Karpas-422 (cell line): Measurements from ENCODE around the gene PFN3. TPM values are rescaled to one million over a fixed set of nuclear protein-coding genes. Genes with fewer than 3 reads are reported as not detected.
"Not testable (repeated sequence)": the region's sequence is repeated elsewhere in the genome, so short reads cannot be mapped to it uniquely, and the experiment has no call there.

Experiments
- DNase-seq: peaks from one replicate; pipeline ENCODE4 v3.0.0-alpha.2; 2015
- H2AFZ ChIP-seq: fragments of 200-600 bp; sonication (generic); 2 replicates; pipeline ENCODE4 v1.6.1; 2014; ENCODE audit warnings: antibody characterized with exemption, low read length, mixed read lengths
- H3K27ac ChIP-seq: fragments of 200-600 bp; sonication (generic); 2 replicates; pipeline ENCODE4 v1.5.1; 2014; ENCODE audit warnings: mild to moderate bottlenecking, low read length, moderate library complexity
- H3K27me3 ChIP-seq: fragments of 200-600 bp; sonication (generic); 2 replicates; pipeline ENCODE4 v1.6.1; 2014; ENCODE audit warnings: low read length, mixed read lengths
- H3K36me3 ChIP-seq: fragments of 200-600 bp; sonication (generic); 2 replicates; pipeline ENCODE4 v1.6.1; 2014; ENCODE audit warnings: low read length, mixed read lengths; ENCODE audit not compliant: insufficient read depth
- H3K4me1 ChIP-seq: fragments of 200-600 bp; sonication (generic); 2 replicates; pipeline ENCODE4 v1.6.1; 2014; ENCODE audit warnings: mild to moderate bottlenecking, low read length, mixed read lengths
- H3K4me2 ChIP-seq: fragments of 200-600 bp; sonication (generic); 2 replicates; pipeline ENCODE4 v1.6.1; 2014; ENCODE audit warnings: low read length, low read depth, mild to moderate bottlenecking; ENCODE audit not compliant: poor library complexity, severe bottlenecking
- H3K4me3 ChIP-seq: fragments of 200-600 bp; sonication (generic); 2 replicates; pipeline ENCODE4 v1.5.1; 2014; ENCODE audit warnings: mild to moderate bottlenecking, antibody characterized with exemption, low read length, mixed read lengths
- H3K79me2 ChIP-seq: fragments of 200-600 bp; sonication (generic); 2 replicates; pipeline ENCODE4 v1.6.1; 2014; ENCODE audit warnings: mild to moderate bottlenecking, low read length, mixed read lengths
- H3K9ac ChIP-seq: fragments of 200-600 bp; sonication (generic); 2 replicates; pipeline ENCODE4 v1.6.0; 2014; ENCODE audit warnings: low read length
- H3K9me2 ChIP-seq: fragments of 200-600 bp; sonication (generic), shearing (Covaris generic); replicated peaks from 2 replicates; pipeline ENCODE4 v1.6.0; 2014; ENCODE audit warnings: mild to moderate bottlenecking, low read length, moderate library complexity; ENCODE audit not compliant: insufficient read depth
- H3K9me3 ChIP-seq: fragments of 300-700, 200-600 bp; sonication (generic); 2 replicates; pipeline ENCODE4 v1.6.1; 2014; ENCODE audit warnings: low read length, mixed read lengths
- H4K20me1 ChIP-seq: fragments of 200-600 bp; sonication (generic); 2 replicates; pipeline ENCODE4 v1.6.1; 2014; ENCODE audit warnings: mild to moderate bottlenecking, antibody characterized with exemption, low read length, low read depth; ENCODE audit not compliant: insufficient read depth
- total RNA-seq: library from RNA; depleted of rRNA; stranded (reverse); fragments of >200 nt; shearing (Covaris generic); gene quantifications from 2 replicates; pipeline ENCODE4 v1.2.3, GENCODE V29; 2014; ENCODE audit warnings: low replicate concordance

The PFN3 gene
- total RNA-seq, 1 experiment from 2014 or later = not detected

GRCh38 chr5:177378884-177379883, 21.3 kb downstream of the PFN3 start:
- no peak for DNase-seq
- Histone ChIP-seq H3K36me3 (no peaks in the 10 kb centered on the region), H3K9me3 (no peaks in the 10 kb centered on the region), H4K20me1 (no peaks in the 10 kb centered on the region), H3K27ac (no peak overlapping the region), H3K4me2 (no peak overlapping the region), H3K4me3 (no peak overlapping the region), H3K4me1 (peaks cover 5% of the 10 kb centered on the region), H3K9ac (no peak overlapping the region), H2AFZ (no peak overlapping the region), H3K79me2 (no peaks in the 10 kb centered on the region), H3K9me2 (no peaks in the 10 kb centered on the region), H3K27me3 (no peaks in the 10 kb centered on the region)

- no peak for DNase-seq
- Histone ChIP-seq H3K4me2 (no peak overlapping the region), H3K9me3 (no peaks in the 10 kb centered on the region), H3K27ac (no peak overlapping the region), H3K9me2 (no peaks in the 10 kb centered on the region), H2AFZ (no peak overlapping the region), H4K20me1 (no peaks in the 10 kb centered on the region), H3K27me3 (no peaks in the 10 kb centered on the region), H3K4me1 (peaks cover 5% of the 10 kb centered on the region), H3K36me3 (no peaks in the 10 kb centered on the region), H3K4me3 (no peak overlapping the region), H3K79me2 (no peaks in the 10 kb centered on the region), H3K9ac (no peak overlapping the region)
Measured at GRCh38 chr5:177377851-177378776, 22.3 kb downstream of the PFN3 start.

GRCh38 chr5:177376107-177376506, 24.4 kb downstream of the PFN3 start:
- H3K27me3 ChIP-seq = no peaks in the 10 kb centered on the region
- H3K9ac ChIP-seq = no peak overlapping the region
- H2AFZ ChIP-seq = no peak overlapping the region
- no peak overlapping the region for H3K27ac ChIP-seq
- H3K36me3 ChIP-seq = no peaks in the 10 kb centered on the region; the same call in 1 of the 2 replicates
- no peaks in the 10 kb centered on the region for H3K79me2 ChIP-seq
- H3K4me3 ChIP-seq = no peak overlapping the region
- no peaks in the 10 kb centered on the region for H4K20me1 ChIP-seq
- no peaks in the 10 kb centered on the region for H3K9me2 ChIP-seq
- DNase-seq = no peak
- H3K4me1 ChIP-seq = peaks cover 5% of the 10 kb centered on the region
- H3K4me2 ChIP-seq = no peak overlapping the region
- H3K9me3 ChIP-seq = no peaks in the 10 kb centered on the region

GRCh38 chr5:177375516-177375915, 24.9 kb downstream of the PFN3 start:
- not testable (repeated sequence) for H3K27ac ChIP-seq, H3K4me2 ChIP-seq, H3K4me1 ChIP-seq, DNase-seq, H3K36me3 ChIP-seq, H3K9ac ChIP-seq, H3K9me2 ChIP-seq, H3K79me2 ChIP-seq, H3K9me3 ChIP-seq, H3K27me3 ChIP-seq, H3K4me3 ChIP-seq, H2AFZ ChIP-seq, H4K20me1 ChIP-seq

- Histone ChIP-seq H3K79me2 (no peaks in the 10 kb centered on the region), H3K4me1 (peaks cover 11% of the 10 kb centered on the region), H3K4me3 (no peak overlapping the region), H3K9ac (no peak overlapping the region), H4K20me1 (no peaks in the 10 kb centered on the region), H3K27ac (no peak overlapping the region), H3K36me3 (no peaks in the 10 kb centered on the region; the same call in 1 of the 2 replicates), H2AFZ (no peak overlapping the region), H3K9me2 (no peaks in the 10 kb centered on the region), H3K9me3 (no peaks in the 10 kb centered on the region), H3K27me3 (no peaks in the 10 kb centered on the region), H3K4me2 (no peak overlapping the region)
- no peak for DNase-seq
Measured at GRCh38 chr5:177374211-177374610, 26.2 kb downstream of the PFN3 start.

- no peaks in the 10 kb centered on the region for H4K20me1 ChIP-seq
- H3K27ac ChIP-seq = no peak overlapping the region
- H3K27me3 ChIP-seq = no peaks in the 10 kb centered on the region
- peaks cover under 1% of the 10 kb centered on the region; the same call in 1 of the 2 replicates for H3K36me3 ChIP-seq
- no peak for DNase-seq
- no peak overlapping the region for H3K9ac ChIP-seq
- H2AFZ ChIP-seq = no peak overlapping the region
- H3K9me3 ChIP-seq = no peaks in the 10 kb centered on the region
- H3K4me3 ChIP-seq = no peak overlapping the region
- no peaks in the 10 kb centered on the region for H3K9me2 ChIP-seq
- no peaks in the 10 kb centered on the region for H3K79me2 ChIP-seq
- H3K4me1 ChIP-seq = peaks cover 15% of the 10 kb centered on the region
- no peak overlapping the region for H3K4me2 ChIP-seq
Measured at GRCh38 chr5:177373806-177374205, 26.7 kb downstream of the PFN3 start.

- Histone ChIP-seq H3K4me2 (no peak overlapping the region), H3K4me3 (no peak overlapping the region), H3K36me3 (peaks cover 4% of the 10 kb centered on the region)
Measured at GRCh38 chr5:177372910-177373309, 27.6 kb downstream of the PFN3 start.

More at GRCh38 chr5:177372910-177373309, 27.6 kb downstream of the PFN3 start:
- DNase-seq = no peak
- peaks cover 15% of the 10 kb centered on the region for H3K4me1 ChIP-seq
- H3K27me3 ChIP-seq = no peaks in the 10 kb centered on the region
- no peak overlapping the region for H3K9ac ChIP-seq
- H2AFZ ChIP-seq = no peak overlapping the region
- H3K9me2 ChIP-seq = no peaks in the 10 kb centered on the region
- no peak overlapping the region for H3K27ac ChIP-seq
- H3K79me2 ChIP-seq = no peaks in the 10 kb centered on the region
- no peaks in the 10 kb centered on the region for H3K9me3 ChIP-seq
- H4K20me1 ChIP-seq = no peaks in the 10 kb centered on the region
